Activated T-helper 2 cell treated with anti-CD3 and anti-CD28 coated beads, Interferon-gamma antibody, Interleukin-2, Interleukin-4, amounts not matched to agents 10 μg/mL and 5 μg/mL and 100 μg/mL, durations not matched to agents 14 hours and 24 hours and 36 hours (primary cell): ENCODE measurements around the gene NANOS1. TPM values are rescaled to one million over a fixed set of nuclear protein-coding genes. Genes with fewer than 3 reads are reported as not detected.

ENCODE experiments used
- DNase-seq: peaks from one replicate; pipeline ENCODE4 v3.0.0; 2021; ENCODE audit warnings: low spot score
- H3K27ac Mint-ChIP-seq: one replicate; pipeline ENCODE4 v1.8.0; 2021; ENCODE audit warnings: mixed read lengths
- H3K27me3 Mint-ChIP-seq: one replicate; pipeline ENCODE4 v1.8.0; 2021; ENCODE audit warnings: low read depth, mixed read lengths
- H3K36me3 Mint-ChIP-seq: one replicate; pipeline ENCODE4 v1.8.0; 2021; ENCODE audit warnings: low read depth, mixed read lengths
- H3K4me1 Mint-ChIP-seq: one replicate; pipeline ENCODE4 v1.8.0; 2021; ENCODE audit warnings: low read depth, mixed read lengths
- H3K4me3 Mint-ChIP-seq: one replicate; pipeline ENCODE4 v1.8.0; 2021; ENCODE audit warnings: low read depth, mild to moderate bottlenecking, moderate library complexity, mixed read lengths
- H3K9me3 Mint-ChIP-seq: one replicate; pipeline ENCODE4 v1.8.0; 2021; ENCODE audit warnings: mixed read lengths
- intact Hi-C: fragments of 100-400 bp; cut with micrococcal nuclease; formaldehyde crosslinking; loops from one replicate; pipeline ENCODE4 v1.15.1; 2023
- total RNA-seq: library from RNA; stranded (reverse); gene quantifications from 2 replicates; pipeline ENCODE4 v1.2.3, GENCODE V29; 2022

NANOS1 gene
- total RNA-seq, 1 donor from 2014 or later, result 0.62 TPM

GRCh38 chr10:118995739-118996138 lies 33.8 kb upstream of the NANOS1 start:
- no peak overlapping the region for H3K4me3 Mint-ChIP-seq
- peaks cover 41% of the 10 kb centered on the region for H3K27me3 Mint-ChIP-seq
- H3K4me1 Mint-ChIP-seq, result no peaks in the 10 kb centered on the region
- no peak overlapping the region for H3K27ac Mint-ChIP-seq
- intact Hi-C loops, result no loop called here
- H3K9me3 Mint-ChIP-seq, result no peaks in the 10 kb centered on the region
- no peak for DNase-seq
- no peaks in the 10 kb centered on the region for H3K36me3 Mint-ChIP-seq

- H3K36me3 Mint-ChIP-seq, result no peaks in the 10 kb centered on the region
- H3K9me3 Mint-ChIP-seq, result no peaks in the 10 kb centered on the region
- no peak overlapping the region for H3K27ac Mint-ChIP-seq
Measured at GRCh38 chr10:118997379-118997778, 32.1 kb upstream of the NANOS1 start.

GRCh38 chr10:118998183-118998582 lies 31.3 kb upstream of the NANOS1 start:
- H3K27ac Mint-ChIP-seq, result no peak overlapping the region
- H3K4me3 Mint-ChIP-seq, result no peak overlapping the region
- no peaks in the 10 kb centered on the region for H3K4me1 Mint-ChIP-seq
- H3K9me3 Mint-ChIP-seq, result no peaks in the 10 kb centered on the region
- H3K36me3 Mint-ChIP-seq, result no peaks in the 10 kb centered on the region
- DNase-seq, result no peak
- intact Hi-C loops, result no loop called here
- H3K27me3 Mint-ChIP-seq, result peaks cover 30% of the 10 kb centered on the region

More at GRCh38 chr10:118997379-118997778, 32.1 kb upstream of the NANOS1 start:
- intact Hi-C loops, result no loop called here
- DNase-seq, result no peak
- Mint-ChIP-seq H3K4me1 (no peaks in the 10 kb centered on the region), H3K27me3 (peaks cover 34% of the 10 kb centered on the region), H3K4me3 (no peak overlapping the region)

- peaks cover 19% of the 10 kb centered on the region for H3K27me3 Mint-ChIP-seq
- no peaks in the 10 kb centered on the region for H3K4me1 Mint-ChIP-seq
- H3K9me3 Mint-ChIP-seq, result no peaks in the 10 kb centered on the region
- H3K36me3 Mint-ChIP-seq, result no peaks in the 10 kb centered on the region
- intact Hi-C loops, result no loop called here
- H3K4me3 Mint-ChIP-seq, result no peak overlapping the region
- no peak overlapping the region for H3K27ac Mint-ChIP-seq
- no peak for DNase-seq
Measured at GRCh38 chr10:119001717-119002500, 27.6 kb upstream of the NANOS1 start.

- H3K27ac Mint-ChIP-seq, result no peak overlapping the region
- peaks cover 9% of the 10 kb centered on the region for H3K27me3 Mint-ChIP-seq
- DNase-seq, result no peak
- H3K36me3 Mint-ChIP-seq, result no peaks in the 10 kb centered on the region
- no peaks in the 10 kb centered on the region for H3K9me3 Mint-ChIP-seq
- H3K4me1 Mint-ChIP-seq, result no peaks in the 10 kb centered on the region
- intact Hi-C loops, result no loop called here
- no peak overlapping the region for H3K4me3 Mint-ChIP-seq
Measured at GRCh38 chr10:119003572-119004289, 25.8 kb upstream of the NANOS1 start.

- Mint-ChIP-seq H3K27me3 (peaks cover 7% of the 10 kb centered on the region), H3K4me1 (no peaks in the 10 kb centered on the region), H3K36me3 (no peaks in the 10 kb centered on the region), H3K4me3 (no peak overlapping the region), H3K27ac (no peak overlapping the region), H3K9me3 (no peaks in the 10 kb centered on the region)
- intact Hi-C loops, result no loop called here
- no peak for DNase-seq
Measured at GRCh38 chr10:119005362-119006043, 24.0 kb upstream of the NANOS1 start.

- intact Hi-C loops, result no loop called here
- H3K27ac Mint-ChIP-seq, result no peak overlapping the region
- no peak overlapping the region for H3K4me3 Mint-ChIP-seq
Measured at GRCh38 chr10:119006451-119007210, 22.9 kb upstream of the NANOS1 start.

GRCh38 chr10:119007211-119007574 lies 22.3 kb upstream of the NANOS1 start:
- Mint-ChIP-seq H3K27ac (no peak overlapping the region), H3K9me3 (no peaks in the 10 kb centered on the region), H3K36me3 (no peaks in the 10 kb centered on the region), H3K27me3 (peaks cover 9% of the 10 kb centered on the region), H3K4me1 (no peaks in the 10 kb centered on the region), H3K4me3 (no peak overlapping the region)
- intact Hi-C loops, result no loop called here
- DNase-seq, result no peak

More at GRCh38 chr10:119006451-119007210, 22.9 kb upstream of the NANOS1 start:
- Mint-ChIP-seq H3K9me3 (no peaks in the 10 kb centered on the region), H3K27me3 (peaks cover 9% of the 10 kb centered on the region), H3K36me3 (no peaks in the 10 kb centered on the region), H3K4me1 (no peaks in the 10 kb centered on the region)
- no peak for DNase-seq

GRCh38 chr10:119020627-119020946 lies 8.9 kb upstream of the NANOS1 start:
- no peaks in the 10 kb centered on the region for H3K36me3 Mint-ChIP-seq
- no peaks in the 10 kb centered on the region for H3K4me1 Mint-ChIP-seq
- no peak overlapping the region for H3K4me3 Mint-ChIP-seq
- H3K27me3 Mint-ChIP-seq, result peaks cover 18% of the 10 kb centered on the region
- H3K27ac Mint-ChIP-seq, result no peak overlapping the region
- intact Hi-C loops, result no loop called here
- no peaks in the 10 kb centered on the region for H3K9me3 Mint-ChIP-seq
- DNase-seq, result no peak

GRCh38 chr10:119022846-119023552 lies 6.5 kb upstream of the NANOS1 start:
- no peak overlapping the region for H3K4me3 Mint-ChIP-seq
- H3K27ac Mint-ChIP-seq, result no peak overlapping the region

GRCh38 chr10:119023553-119023868 lies 6.0 kb upstream of the NANOS1 start:
- Mint-ChIP-seq H3K9me3 (no peaks in the 10 kb centered on the region), H3K4me1 (no peaks in the 10 kb centered on the region), H3K27ac (no peak overlapping the region), H3K27me3 (peaks cover 22% of the 10 kb centered on the region), H3K36me3 (no peaks in the 10 kb centered on the region), H3K4me3 (no peak overlapping the region)
- no peak for DNase-seq
- intact Hi-C loops, result no loop called here

More at GRCh38 chr10:119022846-119023552, 6.5 kb upstream of the NANOS1 start:
- H3K27me3 Mint-ChIP-seq, result peaks cover 19% of the 10 kb centered on the region
- no peaks in the 10 kb centered on the region for H3K36me3 Mint-ChIP-seq
- H3K9me3 Mint-ChIP-seq, result no peaks in the 10 kb centered on the region
- intact Hi-C loops, result no loop called here
- no peak for DNase-seq
- H3K4me1 Mint-ChIP-seq, result no peaks in the 10 kb centered on the region

GRCh38 chr10:119024882-119025281 lies 4.6 kb upstream of the NANOS1 start:
- DNase-seq, result no peak
- no peak overlapping the region for H3K27ac Mint-ChIP-seq
- H3K36me3 Mint-ChIP-seq, result no peaks in the 10 kb centered on the region
- peaks cover 21% of the 10 kb centered on the region for H3K27me3 Mint-ChIP-seq
- H3K9me3 Mint-ChIP-seq, result no peaks in the 10 kb centered on the region
- no peak overlapping the region for H3K4me3 Mint-ChIP-seq
- H3K4me1 Mint-ChIP-seq, result no peaks in the 10 kb centered on the region
- intact Hi-C loops, result no loop called here
